ENCODE measurements around the gene CACNA2D4.

Gene CACNA2D4

DNA sequence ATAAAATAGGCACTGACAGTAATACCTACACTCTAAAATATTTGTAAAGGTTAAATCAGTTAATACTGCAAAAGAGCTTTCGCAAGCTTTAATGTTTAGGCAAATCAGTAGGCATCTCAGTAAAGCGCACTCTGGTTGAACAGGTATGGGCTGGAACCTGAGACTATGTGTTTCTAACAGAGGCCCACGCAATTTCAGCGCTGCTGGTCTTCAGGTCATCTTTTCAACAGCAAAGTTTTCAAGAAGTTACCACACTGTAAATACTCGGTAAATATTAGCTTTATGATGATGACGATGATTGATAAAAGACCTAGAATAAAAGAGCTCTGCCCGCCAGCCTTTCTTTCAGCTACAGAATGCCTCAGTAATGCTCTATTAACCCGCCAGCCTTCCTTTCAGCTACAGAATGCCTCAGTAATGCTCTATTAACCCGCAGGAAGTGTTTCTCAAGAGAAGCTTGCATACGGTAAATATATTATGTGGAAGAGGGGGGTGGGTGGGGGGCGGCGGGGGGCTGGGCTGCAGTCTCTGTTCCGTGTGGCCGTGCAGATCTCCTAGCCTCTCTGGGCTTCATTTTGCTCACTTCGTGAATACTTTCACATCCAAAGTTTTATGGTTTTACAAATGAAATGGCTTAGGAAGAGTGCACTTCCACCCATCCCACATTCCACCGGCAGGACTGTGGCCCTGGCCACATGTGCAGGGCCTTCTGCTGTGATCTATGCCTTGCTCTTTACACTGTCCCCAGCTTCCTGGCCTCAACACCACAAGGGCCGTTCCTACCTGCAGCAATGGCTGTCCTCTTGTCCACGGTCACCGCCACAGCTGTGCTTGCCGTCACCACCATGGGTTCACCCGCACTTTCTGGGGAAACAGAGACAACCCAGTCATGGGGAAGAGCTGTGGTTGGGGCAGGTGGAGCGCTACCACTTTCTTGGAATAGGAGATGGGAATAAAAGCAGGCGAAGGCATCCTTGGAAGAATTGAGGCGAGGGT is 78.2 kb downstream of the CACNA2D4 start:
- H3K27me3 ChIP-seq (ENCODE audit: insufficient read depth, poor library complexity, severe bottlenecking) = no peaks in the 10 kb centered on the region
- no peak overlapping the region for H3K4me3 ChIP-seq (replicated peaks; ENCODE audit: insufficient read depth, low read length)
- no peak for TF ChIP-seq GABPA (IDR thresholded peaks at IDR 0.05; ENCODE audit: low read depth)
- no peak for TF ChIP-seq POLR2AphosphoS5 (IDR thresholded peaks at IDR 0.05; ENCODE audit: low read depth)
- TF ChIP-seq, protein P1, sequence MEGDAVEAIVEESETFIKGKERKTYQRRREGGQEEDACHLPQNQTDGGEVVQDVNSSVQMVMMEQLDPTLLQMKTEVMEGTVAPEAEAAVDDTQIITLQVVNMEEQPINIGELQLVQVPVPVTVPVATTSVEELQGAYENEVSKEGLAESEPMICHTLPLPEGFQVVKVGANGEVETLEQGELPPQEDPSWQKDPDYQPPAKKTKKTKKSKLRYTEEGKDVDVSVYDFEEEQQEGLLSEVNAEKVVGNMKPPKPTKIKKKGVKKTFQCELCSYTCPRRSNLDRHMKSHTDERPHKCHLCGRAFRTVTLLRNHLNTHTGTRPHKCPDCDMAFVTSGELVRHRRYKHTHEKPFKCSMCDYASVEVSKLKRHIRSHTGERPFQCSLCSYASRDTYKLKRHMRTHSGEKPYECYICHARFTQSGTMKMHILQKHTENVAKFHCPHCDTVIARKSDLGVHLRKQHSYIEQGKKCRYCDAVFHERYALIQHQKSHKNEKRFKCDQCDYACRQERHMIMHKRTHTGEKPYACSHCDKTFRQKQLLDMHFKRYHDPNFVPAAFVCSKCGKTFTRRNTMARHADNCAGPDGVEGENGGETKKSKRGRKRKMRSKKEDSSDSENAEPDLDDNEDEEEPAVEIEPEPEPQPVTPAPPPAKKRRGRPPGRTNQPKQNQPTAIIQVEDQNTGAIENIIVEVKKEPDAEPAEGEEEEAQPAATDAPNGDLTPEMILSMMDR (IDR thresholded peaks at IDR 0.05; ENCODE audit: insufficient read depth, low read length) = no peak
- TF ChIP-seq, protein P2, sequence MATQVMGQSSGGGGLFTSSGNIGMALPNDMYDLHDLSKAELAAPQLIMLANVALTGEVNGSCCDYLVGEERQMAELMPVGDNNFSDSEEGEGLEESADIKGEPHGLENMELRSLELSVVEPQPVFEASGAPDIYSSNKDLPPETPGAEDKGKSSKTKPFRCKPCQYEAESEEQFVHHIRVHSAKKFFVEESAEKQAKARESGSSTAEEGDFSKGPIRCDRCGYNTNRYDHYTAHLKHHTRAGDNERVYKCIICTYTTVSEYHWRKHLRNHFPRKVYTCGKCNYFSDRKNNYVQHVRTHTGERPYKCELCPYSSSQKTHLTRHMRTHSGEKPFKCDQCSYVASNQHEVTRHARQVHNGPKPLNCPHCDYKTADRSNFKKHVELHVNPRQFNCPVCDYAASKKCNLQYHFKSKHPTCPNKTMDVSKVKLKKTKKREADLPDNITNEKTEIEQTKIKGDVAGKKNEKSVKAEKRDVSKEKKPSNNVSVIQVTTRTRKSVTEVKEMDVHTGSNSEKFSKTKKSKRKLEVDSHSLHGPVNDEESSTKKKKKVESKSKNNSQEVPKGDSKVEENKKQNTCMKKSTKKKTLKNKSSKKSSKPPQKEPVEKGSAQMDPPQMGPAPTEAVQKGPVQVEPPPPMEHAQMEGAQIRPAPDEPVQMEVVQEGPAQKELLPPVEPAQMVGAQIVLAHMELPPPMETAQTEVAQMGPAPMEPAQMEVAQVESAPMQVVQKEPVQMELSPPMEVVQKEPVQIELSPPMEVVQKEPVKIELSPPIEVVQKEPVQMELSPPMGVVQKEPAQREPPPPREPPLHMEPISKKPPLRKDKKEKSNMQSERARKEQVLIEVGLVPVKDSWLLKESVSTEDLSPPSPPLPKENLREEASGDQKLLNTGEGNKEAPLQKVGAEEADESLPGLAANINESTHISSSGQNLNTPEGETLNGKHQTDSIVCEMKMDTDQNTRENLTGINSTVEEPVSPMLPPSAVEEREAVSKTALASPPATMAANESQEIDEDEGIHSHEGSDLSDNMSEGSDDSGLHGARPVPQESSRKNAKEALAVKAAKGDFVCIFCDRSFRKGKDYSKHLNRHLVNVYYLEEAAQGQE (IDR thresholded peaks at IDR 0.05; ENCODE audit: insufficient replicate concordance, low read depth) = no peak
- TF ChIP-seq SPI1 (IDR thresholded peaks at IDR 0.05; ENCODE audit: borderline replicate concordance, low read depth) = no peak
- peak overlapping the region; percentile 50 for H3K27ac ChIP-seq (replicated peaks)
- DNase-seq (ENCODE audit: low read depth in 1 of 2, low spot score in 1 of 2) = no peak

DNA sequence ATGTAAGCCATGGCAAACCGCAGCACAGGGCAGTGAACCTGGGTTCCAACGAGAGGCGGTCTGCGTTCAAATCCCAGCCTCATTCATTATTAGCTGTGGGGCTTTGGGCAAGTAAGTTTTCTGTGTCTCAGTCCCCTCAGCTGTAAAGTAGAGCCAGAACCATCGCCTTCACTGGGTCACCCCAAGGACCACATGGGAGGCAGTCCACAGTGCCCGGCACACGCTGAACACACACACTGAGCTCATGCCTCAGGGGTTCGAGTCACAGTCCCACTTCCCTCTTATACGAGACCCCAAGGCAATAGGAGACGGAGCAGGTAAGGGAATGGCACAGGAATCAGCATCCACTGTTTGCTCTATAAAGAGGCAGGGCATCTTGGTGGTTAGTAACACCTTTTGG is 79.0 kb downstream of the CACNA2D4 start:
- no peaks in the 10 kb centered on the region for H3K27me3 ChIP-seq (ENCODE audit: insufficient read depth, poor library complexity, severe bottlenecking)
- no peak for DNase-seq (ENCODE audit: low read depth in 1 of 2, low spot score in 1 of 2)
- TF ChIP-seq POLR2AphosphoS5 (IDR thresholded peaks at IDR 0.05; ENCODE audit: low read depth) (no peak), SPI1 (IDR thresholded peaks at IDR 0.05; ENCODE audit: borderline replicate concordance, low read depth) (no peak), GABPA (IDR thresholded peaks at IDR 0.05; ENCODE audit: low read depth) (no peak)
- TF ChIP-seq, protein P1 (IDR thresholded peaks at IDR 0.05; ENCODE audit: insufficient read depth, low read length) = no peak
- TF ChIP-seq, protein P2 (IDR thresholded peaks at IDR 0.05; ENCODE audit: insufficient replicate concordance, low read depth) = no peak
- no peak overlapping the region for H3K27ac ChIP-seq (replicated peaks)
- H3K4me3 ChIP-seq (replicated peaks; ENCODE audit: insufficient read depth, low read length) = no peak overlapping the region

DNA sequence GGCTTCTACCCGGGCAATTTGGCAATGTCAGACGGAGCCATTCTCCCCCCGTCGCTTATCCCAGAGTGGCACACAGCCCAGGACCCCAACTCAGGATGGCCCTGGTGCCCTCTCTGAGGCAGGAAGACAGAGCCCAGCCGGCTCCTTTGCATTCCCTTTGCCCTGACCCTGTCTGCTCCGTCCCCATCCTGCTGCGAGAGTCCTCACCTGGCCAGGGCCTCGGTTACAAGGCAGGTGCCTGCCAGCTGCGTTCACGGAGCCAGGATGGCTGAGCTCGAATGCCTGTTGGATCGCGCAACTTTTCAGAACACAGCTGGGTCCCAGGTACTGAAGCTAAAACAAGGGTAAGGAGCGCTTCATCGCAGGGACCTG is 79.5 kb downstream of the CACNA2D4 start:
- Histone ChIP-seq H3K4me3 (replicated peaks; ENCODE audit: insufficient read depth, low read length) (no peak overlapping the region), H3K27ac (replicated peaks) (no peak overlapping the region), H3K27me3 (ENCODE audit: insufficient read depth, poor library complexity, severe bottlenecking) (no peaks in the 10 kb centered on the region)
- DNase-seq (ENCODE audit: low read depth in 1 of 2, low spot score in 1 of 2) = no peak
- TF ChIP-seq, protein P1 (IDR thresholded peaks at IDR 0.05; ENCODE audit: insufficient read depth, low read length) = no peak
- TF ChIP-seq GABPA (IDR thresholded peaks at IDR 0.05; ENCODE audit: low read depth) = no peak
- no peak for TF ChIP-seq POLR2AphosphoS5 (IDR thresholded peaks at IDR 0.05; ENCODE audit: low read depth)
- TF ChIP-seq, protein P2 (IDR thresholded peaks at IDR 0.05; ENCODE audit: insufficient replicate concordance, low read depth) = no peak
- TF ChIP-seq SPI1 (IDR thresholded peaks at IDR 0.05; ENCODE audit: borderline replicate concordance, low read depth) = no peak
